Stimulated activated CD8-positive, alpha-beta memory T cell treated with anti-CD3 and anti-CD28 coated beads, Interleukin-7, amount 100 ng/mL, for 48 hours (primary cell): ENCODE measurements around the gene ADGRA3.

Source experiments
- DNase-seq, 2 donors: peaks; one replicate each; pipeline ENCODE4 v3.0.0-alpha.2; 2020; ENCODE audit warnings: low read depth in 1 of 2; ENCODE audit errors: extremely low read depth in 1 of 2

ADGRA3 gene

GRCh38 chr4:22514001-22514400, 1.9 kb downstream of the ADGRA3 start:
- no peak for DNase-seq

- no peak for DNase-seq
Measured at GRCh38 chr4:22512306-22512705, 3.6 kb downstream of the ADGRA3 start.

GRCh38 chr4:22510750-22511149, 5.1 kb downstream of the ADGRA3 start:
- no peak for DNase-seq

GRCh38 chr4:22508376-22508775, 7.5 kb downstream of the ADGRA3 start:
- no peak for DNase-seq

GRCh38 chr4:22504922-22505321, 10.9 kb downstream of the ADGRA3 start:
- no peak for DNase-seq

- DNase-seq, result no peak
Measured at GRCh38 chr4:22504447-22504846, 11.4 kb downstream of the ADGRA3 start.

- DNase-seq, result no peak
Measured at GRCh38 chr4:22502895-22503814, 12.7 kb downstream of the ADGRA3 start.

GRCh38 chr4:22501715-22502095, 14.2 kb downstream of the ADGRA3 start:
- DNase-seq, result no peak

- peak in 1 of 2 donors; percentile 25 for DNase-seq
Measured at GRCh38 chr4:22500831-22501714, 14.8 kb downstream of the ADGRA3 start.

GRCh38 chr4:22500128-22500611, 15.7 kb downstream of the ADGRA3 start:
- DNase-seq, result no peak

GRCh38 chr4:22498866-22499265, 17.0 kb downstream of the ADGRA3 start:
- no peak for DNase-seq

GRCh38 chr4:22496165-22496813, 19.6 kb downstream of the ADGRA3 start:
- DNase-seq, result no peak

- DNase-seq, result no peak
Measured at GRCh38 chr4:22493523-22493922, 22.3 kb downstream of the ADGRA3 start.

GRCh38 chr4:22492987-22493386, 22.9 kb downstream of the ADGRA3 start:
- DNase-seq, result no peak

- DNase-seq, result no peak
Measured at GRCh38 chr4:22491939-22492338, 23.9 kb downstream of the ADGRA3 start.

- no peak for DNase-seq
Measured at GRCh38 chr4:22490718-22491315, 25.0 kb downstream of the ADGRA3 start.

- no peak for DNase-seq
Measured at GRCh38 chr4:22488106-22488505, 27.8 kb downstream of the ADGRA3 start.

GRCh38 chr4:22487328-22487727, 28.5 kb downstream of the ADGRA3 start:
- no peak for DNase-seq

GRCh38 chr4:22486276-22486675, 29.6 kb downstream of the ADGRA3 start:
- no peak for DNase-seq

- no peak for DNase-seq
Measured at GRCh38 chr4:22485737-22486136, 30.1 kb downstream of the ADGRA3 start.

GRCh38 chr4:22483551-22483981, 32.3 kb downstream of the ADGRA3 start:
- no peak for DNase-seq
